IPS DF 6.9 (cell line): Measurements from ENCODE around the gene FIGN.

Source experiments
- DNase-seq: peaks from one replicate; pipeline ENCODE4 v3.0.0-alpha.2; 2013; ENCODE audit warnings: low read depth, low spot score
- H3K27ac ChIP-seq: one replicate; pipeline ENCODE4 v1.5.1; 2013; ENCODE audit warnings: low read length, control low read depth
- H3K27me3 ChIP-seq: 2 replicates; pipeline ENCODE4 v1.6.1; 2013; ENCODE audit warnings: mild to moderate bottlenecking, low read length; ENCODE audit not compliant: control insufficient read depth, insufficient read depth
- H3K36me3 ChIP-seq: 2 replicates; pipeline ENCODE4 v1.6.1; 2013; ENCODE audit warnings: low read length; ENCODE audit not compliant: control insufficient read depth, insufficient read depth
- H3K4me1 ChIP-seq: 2 replicates; pipeline ENCODE4 v1.6.1; 2013; ENCODE audit warnings: low read length; ENCODE audit not compliant: control insufficient read depth, insufficient read depth
- H3K4me3 ChIP-seq: 2 replicates; pipeline ENCODE4 v1.5.1; 2013; ENCODE audit warnings: mild to moderate bottlenecking, low read length
- H3K9me3 ChIP-seq: 2 replicates; pipeline ENCODE4 v1.6.1; 2013; ENCODE audit warnings: low read length, inconsistent platforms; ENCODE audit not compliant: control insufficient read depth, insufficient read depth
- WGBS: extraction: QIAGEN DNeasy Blood & Tissue Kit; methylation state at CpG from one replicate; pipeline ENCODE4 v1.1.7; 2013; ENCODE audit warnings: mixed read lengths, missing lambda C conversion rate; ENCODE audit not compliant: insufficient read length, insufficient coverage; 5-methylcytosine and 5-hydroxymethylcytosine counted together

The FIGN gene

DNA sequence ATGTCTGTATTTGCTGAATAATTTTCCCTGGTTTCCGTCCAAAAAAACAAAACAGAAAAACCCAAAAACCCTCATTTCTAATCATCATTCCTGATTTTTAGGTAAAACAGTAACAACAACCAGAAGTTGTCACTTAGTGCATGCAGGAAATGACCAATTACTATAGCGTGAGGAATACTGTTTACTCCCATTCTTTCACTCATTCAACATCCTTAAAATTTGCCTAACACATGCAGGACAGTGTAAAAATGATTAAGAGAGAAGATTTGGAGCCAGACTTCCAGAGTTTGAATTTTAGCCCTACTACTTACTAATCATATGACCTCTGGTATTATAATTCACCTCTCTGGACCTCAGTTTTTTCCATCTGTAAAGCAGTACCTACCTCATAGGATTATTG is 83.1 kb downstream of the FIGN start:
- no peaks in the 10 kb centered on the region for H3K9me3 ChIP-seq
- DNase-seq, result no peak
- no peak overlapping the region for H3K27ac ChIP-seq
- H3K27me3 ChIP-seq, result no peaks in the 10 kb centered on the region
- WGBS, result no CpG with 5 or more reads among the region's 2 CpGs
- no peak overlapping the region for H3K4me3 ChIP-seq
- no peaks in the 10 kb centered on the region for H3K36me3 ChIP-seq
- no peaks in the 10 kb centered on the region for H3K4me1 ChIP-seq

DNA sequence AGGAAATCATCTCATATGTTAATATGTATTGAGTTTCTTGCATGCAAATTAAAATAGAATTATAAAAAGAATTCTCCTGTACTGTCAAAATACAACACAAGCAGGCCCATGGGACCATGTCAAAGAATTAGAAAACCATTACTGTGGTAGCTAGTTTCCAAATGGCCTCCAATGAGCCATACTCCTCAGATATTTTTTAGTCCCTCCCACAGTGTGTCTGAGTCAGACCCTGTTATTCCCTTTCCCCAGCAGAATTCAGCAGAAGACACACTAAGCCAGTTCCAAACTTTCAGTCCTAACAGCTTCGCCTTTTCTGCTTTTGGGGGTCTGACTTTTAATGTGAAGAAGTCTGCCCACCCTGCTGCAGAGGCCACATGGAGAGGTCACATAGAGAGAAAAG is 86.7 kb downstream of the FIGN start:
- H3K4me1 ChIP-seq, result peaks cover 2% of the 10 kb centered on the region; the same call in 1 of the 2 replicates
- no CpG with 5 or more reads among the region's 1 CpG for WGBS

DNA sequence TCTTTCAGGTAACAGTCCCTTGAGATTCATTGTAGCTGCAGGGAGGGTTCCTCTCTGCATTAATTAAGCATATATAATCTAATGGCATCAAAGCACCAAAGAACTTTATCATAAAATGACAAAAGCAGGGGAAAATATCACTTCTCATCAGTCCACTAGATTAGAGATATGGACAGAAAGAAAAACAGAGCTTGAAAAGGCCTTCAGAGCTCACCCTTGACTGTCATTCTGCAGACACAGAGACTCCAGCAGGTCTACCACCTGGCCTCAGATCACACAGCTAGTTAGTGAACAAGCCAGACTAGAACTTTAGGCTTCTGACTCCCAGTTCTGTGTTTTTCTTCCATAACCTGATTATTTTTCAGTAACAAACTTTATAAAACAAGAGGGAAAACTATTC is 88.5 kb downstream of the FIGN start:
- no peaks in the 10 kb centered on the region for H3K27me3 ChIP-seq
- H3K9me3 ChIP-seq, result no peaks in the 10 kb centered on the region
- peaks cover 2% of the 10 kb centered on the region; the same call in 1 of the 2 replicates for H3K4me1 ChIP-seq
- no peak overlapping the region for H3K4me3 ChIP-seq
- no peak for DNase-seq
- no peaks in the 10 kb centered on the region for H3K36me3 ChIP-seq
- H3K27ac ChIP-seq, result no peak overlapping the region

More for the DNA sequence above, 86.7 kb downstream of the FIGN start:
- Histone ChIP-seq H3K27ac (no peak overlapping the region), H3K36me3 (no peaks in the 10 kb centered on the region), H3K4me3 (no peak overlapping the region), H3K27me3 (no peaks in the 10 kb centered on the region), H3K9me3 (no peaks in the 10 kb centered on the region)
- no peak for DNase-seq

DNA sequence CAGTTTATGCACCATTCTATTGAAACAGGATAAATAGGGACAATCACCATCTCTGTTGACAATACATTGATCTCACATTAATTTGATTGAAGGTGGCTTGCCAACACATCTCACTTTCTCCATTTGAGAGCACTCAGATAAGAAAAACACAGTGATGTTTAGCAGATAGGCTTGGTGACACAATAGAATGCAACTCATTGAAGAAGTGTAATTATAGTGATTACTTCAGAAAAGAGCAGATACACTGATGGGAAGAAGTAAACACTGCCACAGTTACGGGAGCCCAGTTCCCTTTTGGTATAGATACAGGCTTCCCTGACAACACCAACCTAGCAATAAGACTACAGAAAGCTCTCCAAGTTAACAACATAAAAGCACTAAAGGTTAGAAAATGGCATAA is 89.1 kb downstream of the FIGN start:
- WGBS, result no CpG with 5 or more reads among the region's 1 CpG

DNA sequence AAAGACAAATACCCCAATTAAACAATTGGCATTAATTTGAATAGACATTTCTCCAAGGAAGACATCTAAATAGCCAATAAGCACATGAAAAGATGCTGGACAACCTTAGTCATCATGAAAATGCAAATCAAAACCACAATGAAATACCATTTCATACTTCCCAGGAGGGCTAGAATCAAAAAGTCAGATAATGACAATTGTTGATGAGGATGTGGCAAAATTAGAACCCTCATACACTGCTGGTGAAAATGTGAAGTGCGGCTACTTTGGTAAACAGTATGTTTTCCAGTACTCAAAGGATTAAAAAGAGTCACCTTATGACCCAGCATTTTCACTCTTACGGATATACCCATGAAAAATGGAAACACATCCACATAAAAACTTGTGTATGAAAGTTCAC is 91.6 kb downstream of the FIGN start:
- Histone ChIP-seq H3K9me3 (no peaks in the 10 kb centered on the region), H3K4me1 (peaks cover 4% of the 10 kb centered on the region; the same call in 1 of the 2 replicates), H3K27me3 (no peaks in the 10 kb centered on the region), H3K36me3 (no peaks in the 10 kb centered on the region), H3K27ac (no peak overlapping the region), H3K4me3 (no peak overlapping the region)
- DNase-seq, result no peak
- no CpG with 5 or more reads among the region's 2 CpGs for WGBS

More for the DNA sequence above, 89.1 kb downstream of the FIGN start:
- no peak for DNase-seq
- H3K4me1 ChIP-seq, result peaks cover 2% of the 10 kb centered on the region; the same call in 1 of the 2 replicates
- H3K27ac ChIP-seq, result no peak overlapping the region
- no peaks in the 10 kb centered on the region for H3K36me3 ChIP-seq
- no peaks in the 10 kb centered on the region for H3K27me3 ChIP-seq
- no peak overlapping the region for H3K4me3 ChIP-seq
- no peaks in the 10 kb centered on the region for H3K9me3 ChIP-seq

DNA sequence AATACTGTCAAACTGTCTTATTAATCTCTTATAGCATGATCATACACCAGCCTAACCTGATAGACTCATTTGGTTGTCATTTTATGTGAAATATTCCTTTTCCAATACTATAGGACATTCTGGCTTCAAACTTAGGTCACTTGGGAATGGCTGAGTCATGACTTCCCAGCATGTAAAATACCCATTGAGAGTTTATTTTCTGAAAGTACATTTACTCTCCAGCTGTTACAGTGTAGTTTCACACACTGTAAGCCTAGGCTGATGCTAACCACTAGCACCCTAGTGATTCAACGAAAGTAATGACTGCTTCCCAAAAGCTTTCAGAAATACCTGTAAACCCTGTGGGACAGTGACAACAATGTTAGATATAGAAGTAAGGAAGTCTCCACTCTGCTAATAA is 93.8 kb downstream of the FIGN start:
- Histone ChIP-seq H3K27ac (no peak overlapping the region), H3K9me3 (no peaks in the 10 kb centered on the region), H3K27me3 (no peaks in the 10 kb centered on the region), H3K4me3 (no peak overlapping the region), H3K4me1 (peaks cover 4% of the 10 kb centered on the region; the same call in 1 of the 2 replicates), H3K36me3 (no peaks in the 10 kb centered on the region)
- no CpG with 5 or more reads among the region's 1 CpG for WGBS
- DNase-seq, result no peak

DNA sequence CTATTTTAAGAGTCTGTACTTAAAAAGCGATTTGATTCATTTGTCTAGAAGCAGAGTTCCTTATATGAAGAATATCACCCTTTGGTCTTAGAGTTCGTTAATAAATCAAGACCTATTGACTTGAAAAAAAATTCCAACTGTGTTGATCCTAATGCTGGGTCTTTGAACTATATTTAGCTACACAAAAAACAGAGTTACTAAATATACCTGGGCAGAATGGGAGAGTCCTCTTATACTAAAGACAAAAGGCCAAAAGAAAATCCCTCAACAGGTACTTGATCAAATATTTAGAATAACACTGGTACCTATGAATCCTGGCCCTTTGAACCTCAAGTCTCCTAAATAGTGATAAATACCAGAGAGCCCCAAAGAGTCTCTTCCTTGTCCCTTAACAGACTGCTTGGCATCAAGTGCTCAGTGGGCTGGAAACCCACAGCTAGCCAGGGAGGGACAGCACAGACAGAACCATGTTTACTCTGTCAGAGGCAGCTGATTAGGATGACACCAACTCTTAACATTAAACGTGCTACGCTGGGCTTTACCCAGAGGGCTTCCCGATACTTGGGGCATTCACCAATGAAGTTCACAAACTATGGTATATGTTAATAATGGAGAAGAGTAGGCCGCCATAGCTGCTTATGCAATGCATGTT is 95.1 kb downstream of the FIGN start:
- no CpG with 5 or more reads among the region's 6 CpGs for WGBS
- no peaks in the 10 kb centered on the region for H3K36me3 ChIP-seq
- no peaks in the 10 kb centered on the region for H3K9me3 ChIP-seq
- H3K27me3 ChIP-seq, result no peaks in the 10 kb centered on the region
- no peak overlapping the region for H3K27ac ChIP-seq
- no peak overlapping the region for H3K4me3 ChIP-seq
- DNase-seq, result no peak
- H3K4me1 ChIP-seq, result peaks cover 4% of the 10 kb centered on the region; the same call in 1 of the 2 replicates

DNA sequence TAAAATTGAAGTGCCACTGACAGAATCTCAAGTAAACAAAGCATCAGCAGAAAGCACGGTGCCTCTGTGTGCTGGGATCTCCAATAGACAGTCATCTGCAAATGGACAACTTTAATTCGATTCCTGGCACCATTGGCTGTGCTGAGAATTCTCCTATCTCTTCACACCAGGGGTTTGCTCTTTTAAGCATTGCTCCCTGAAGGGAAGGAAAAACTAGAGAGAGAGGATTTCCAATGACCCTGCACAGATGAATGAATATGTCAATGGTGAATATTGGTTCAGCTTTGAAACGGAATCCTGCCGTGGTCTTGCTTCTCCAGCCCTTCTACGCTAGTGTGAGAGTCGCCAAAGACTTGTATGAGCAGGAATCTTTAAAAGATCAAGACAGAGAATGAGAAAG is 97.9 kb downstream of the FIGN start:
- no peak overlapping the region for H3K27ac ChIP-seq
- DNase-seq, result no peak
- WGBS, result no CpG with 5 or more reads among the region's 6 CpGs

DNA sequence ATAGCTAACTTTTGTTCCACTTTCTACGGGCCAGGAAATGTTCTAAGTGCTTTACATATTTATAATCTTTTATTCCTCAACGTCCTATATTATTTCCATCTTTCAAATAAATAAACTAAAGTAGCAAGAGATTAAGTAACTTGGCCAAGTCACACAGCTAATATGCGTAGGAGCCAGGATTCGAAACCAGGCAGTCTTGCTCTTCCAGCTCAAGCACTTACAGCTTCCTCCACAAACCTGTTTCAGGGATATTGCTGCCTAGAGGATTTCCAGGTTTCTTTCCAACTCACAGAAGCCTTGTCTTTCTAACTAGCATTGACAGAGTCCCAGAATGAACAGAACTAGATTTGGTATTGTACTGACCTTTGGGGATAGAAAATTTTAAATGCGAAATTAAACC is 102.5 kb downstream of the FIGN start:
- no peak for DNase-seq
- no peaks in the 10 kb centered on the region for H3K9me3 ChIP-seq
- no peaks in the 10 kb centered on the region for H3K27me3 ChIP-seq
- H3K36me3 ChIP-seq, result no peaks in the 10 kb centered on the region
- H3K27ac ChIP-seq, result no peak overlapping the region
- no CpG with 5 or more reads among the region's 5 CpGs for WGBS
- H3K4me1 ChIP-seq, result no peaks in the 10 kb centered on the region
- H3K4me3 ChIP-seq, result no peak overlapping the region

More for the DNA sequence above, 97.9 kb downstream of the FIGN start:
- Histone ChIP-seq H3K36me3 (no peaks in the 10 kb centered on the region), H3K27me3 (no peaks in the 10 kb centered on the region), H3K9me3 (no peaks in the 10 kb centered on the region), H3K4me3 (no peak overlapping the region), H3K4me1 (peaks cover 2% of the 10 kb centered on the region; the same call in 1 of the 2 replicates)

DNA sequence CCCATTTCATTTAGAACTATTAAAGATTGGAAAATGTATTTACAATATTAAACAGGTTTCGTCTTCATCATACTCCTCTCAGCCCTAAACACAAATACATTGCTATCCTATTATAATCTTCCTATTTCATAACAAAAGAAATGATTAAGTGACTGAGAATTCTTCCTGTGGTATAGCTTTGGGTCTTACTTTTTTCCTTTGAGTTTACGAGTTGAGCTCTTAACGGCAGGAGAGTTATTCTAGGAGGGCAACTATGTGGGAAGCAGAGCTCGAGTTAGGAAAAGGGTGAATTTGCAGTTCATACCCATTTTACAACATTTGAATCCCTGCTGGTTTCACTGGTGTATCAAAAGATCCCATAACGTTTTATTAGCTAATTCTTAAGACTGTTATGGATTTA is 105.0 kb downstream of the FIGN start:
- no peaks in the 10 kb centered on the region for H3K4me1 ChIP-seq
- no peaks in the 10 kb centered on the region for H3K36me3 ChIP-seq
- H3K4me3 ChIP-seq, result no peak overlapping the region
- WGBS, result no CpG with 5 or more reads among the region's 5 CpGs
- H3K27ac ChIP-seq, result no peak overlapping the region
- DNase-seq, result no peak
- no peaks in the 10 kb centered on the region for H3K27me3 ChIP-seq
- no peaks in the 10 kb centered on the region for H3K9me3 ChIP-seq

DNA sequence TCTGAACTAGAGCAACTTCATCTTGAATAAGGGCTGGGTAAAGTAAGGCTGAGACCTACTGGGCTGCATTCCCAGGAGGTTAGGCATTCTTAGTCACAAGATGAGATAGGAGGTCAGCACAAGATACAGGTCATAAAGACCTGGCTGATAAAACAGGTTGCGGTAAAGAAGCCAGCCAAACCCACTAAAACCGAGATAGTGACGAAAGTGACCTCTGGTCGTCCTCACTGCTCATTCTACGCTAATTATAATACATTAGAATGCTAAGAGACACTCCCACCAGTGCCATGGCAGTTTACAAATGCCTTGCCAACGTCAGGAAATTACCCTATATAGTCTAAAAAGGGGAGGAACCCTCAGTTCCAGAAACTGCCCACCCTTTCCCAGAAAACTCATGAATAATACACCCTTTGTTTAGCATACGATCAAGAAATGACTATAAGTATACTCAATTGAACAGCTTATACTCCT is 109.1 kb downstream of the FIGN start:
- Histone ChIP-seq H3K4me3 (no peak overlapping the region), H3K36me3 (no peaks in the 10 kb centered on the region), H3K27ac (no peak overlapping the region), H3K27me3 (no peaks in the 10 kb centered on the region), H3K4me1 (peaks cover 2% of the 10 kb centered on the region; the same call in 1 of the 2 replicates), H3K9me3 (no peaks in the 10 kb centered on the region)
- no CpG with 5 or more reads among the region's 7 CpGs for WGBS
- no peak for DNase-seq
